NCI-H1417 treated with DMSO at 0.1 percent for 48 hours (cell line): ENCODE data around the gene PRKN.

Experiments used
- DNase-seq: peaks from one replicate; lab custom pipeline; 2025; lab: John Stamatoyannopoulos, UW

Gene PRKN

DNA sequence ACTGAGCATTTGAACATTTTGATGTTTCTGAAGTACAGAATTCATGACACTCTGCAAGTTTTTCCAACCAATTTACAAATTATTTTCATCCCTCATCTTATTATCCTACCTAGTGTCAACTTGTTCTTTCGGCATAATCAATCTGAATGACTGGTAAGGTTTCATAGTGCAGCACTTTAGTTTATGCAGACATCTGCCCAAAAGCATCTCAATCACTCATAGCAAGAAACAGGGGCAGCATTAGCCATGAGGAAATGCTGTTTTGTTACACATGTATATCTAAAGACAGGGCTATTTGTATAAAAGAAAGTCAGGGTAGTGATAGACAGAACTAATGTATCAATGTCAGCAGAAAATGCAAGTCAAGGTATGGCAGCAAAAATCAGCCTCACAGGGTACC is 1075.6 kb downstream of the PRKN start:
- DNase-seq: no peak

GRCh38 chr6:161649841-161650240 is 1077.7 kb downstream of the PRKN start:
- no peak for DNase-seq

GRCh38 chr6:161649068-161649467 is 1078.5 kb downstream of the PRKN start:
- no peak for DNase-seq

GRCh38 chr6:161647234-161647633 is 1080.3 kb downstream of the PRKN start:
- DNase-seq: no peak

DNA sequence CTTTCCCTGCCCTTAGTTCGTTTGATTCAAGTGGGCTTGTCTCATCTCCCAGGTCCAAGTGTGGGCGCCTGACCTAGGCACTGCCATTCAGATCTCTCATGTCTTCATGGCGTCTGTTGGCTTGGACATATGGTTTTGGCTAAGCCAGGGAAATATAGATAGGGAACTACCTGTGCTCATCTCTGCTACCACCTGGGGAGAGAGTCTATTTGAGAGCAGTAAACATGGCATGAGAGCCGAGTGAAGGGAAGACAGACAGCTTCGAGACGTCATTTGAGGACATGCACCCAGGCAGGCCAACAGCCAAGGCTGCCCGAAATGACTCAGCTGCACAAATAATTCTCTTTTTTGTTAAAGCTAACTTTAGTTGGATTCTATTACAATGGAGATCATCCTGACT is 1083.0 kb downstream of the PRKN start:
- DNase-seq: no peak

GRCh38 chr6:161641175-161641574 is 1086.4 kb downstream of the PRKN start:
- no peak for DNase-seq

GRCh38 chr6:161639772-161640171 is 1087.8 kb downstream of the PRKN start:
- DNase-seq: no peak

DNA sequence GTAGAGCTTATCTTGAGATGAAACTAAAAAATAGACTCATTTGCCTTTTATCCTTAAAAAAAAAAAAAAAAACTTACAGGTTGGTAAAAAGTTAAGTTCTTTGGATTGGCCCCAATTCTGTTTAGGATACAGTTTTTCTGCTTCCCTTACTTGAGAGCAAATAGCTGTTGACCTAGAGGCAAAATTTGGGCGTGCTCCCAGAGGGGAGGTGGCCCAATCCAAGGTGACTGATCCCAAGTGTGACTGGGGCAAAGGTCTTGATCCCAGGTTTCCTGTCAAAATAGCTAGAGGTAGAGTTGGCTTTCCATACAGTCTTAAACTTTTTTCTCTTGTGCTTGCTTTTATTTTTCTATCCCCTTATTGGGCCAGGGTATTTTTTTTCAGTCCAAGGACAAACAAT is 1089.9 kb downstream of the PRKN start:
- DNase-seq: no peak

DNA sequence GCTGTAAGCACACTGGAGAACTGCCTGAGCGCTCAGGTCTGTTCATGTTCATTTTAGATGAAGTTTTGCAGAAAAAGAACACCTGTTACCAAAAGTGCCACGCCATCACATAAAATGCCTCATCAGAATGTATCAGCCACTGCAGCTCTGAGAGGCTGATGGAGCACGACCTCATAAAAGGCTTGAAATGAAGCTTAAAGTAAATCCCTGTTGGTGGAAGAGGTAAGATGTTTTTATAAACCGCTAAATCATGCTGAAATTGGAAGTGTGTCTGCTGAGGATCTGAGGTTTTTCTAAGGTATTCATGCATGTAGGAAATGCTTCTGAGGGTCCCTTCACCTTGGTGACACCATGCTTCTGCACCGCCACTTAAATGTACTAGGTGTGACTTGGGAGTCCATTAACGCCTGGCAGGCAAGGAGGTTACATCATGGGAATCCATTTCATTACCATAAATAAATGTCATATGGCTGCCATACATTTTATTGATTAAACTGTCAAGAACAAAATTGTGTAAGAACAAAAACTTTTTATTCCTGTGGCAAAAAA is 1090.6 kb downstream of the PRKN start:
- no peak for DNase-seq

DNA sequence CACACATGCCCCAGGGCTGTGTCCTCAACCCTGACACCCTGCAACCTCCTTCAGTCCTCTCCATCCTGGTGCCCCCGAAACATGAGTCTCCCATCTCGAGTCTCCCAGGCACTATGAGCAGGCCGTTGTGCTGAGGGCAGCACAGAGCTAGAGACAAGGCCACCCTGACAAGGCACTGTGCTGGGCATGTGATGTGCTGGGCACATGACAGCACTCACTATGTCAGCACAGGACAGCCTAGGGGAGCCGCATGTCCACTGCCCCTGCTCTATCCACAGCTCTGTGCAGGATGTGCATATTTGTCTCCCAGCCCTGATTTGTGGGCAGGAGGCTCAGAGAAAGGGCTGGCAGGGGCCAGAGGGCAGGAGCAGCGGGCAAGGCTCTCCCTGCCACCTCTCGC is 1091.6 kb downstream of the PRKN start:
- DNase-seq: no peak

DNA sequence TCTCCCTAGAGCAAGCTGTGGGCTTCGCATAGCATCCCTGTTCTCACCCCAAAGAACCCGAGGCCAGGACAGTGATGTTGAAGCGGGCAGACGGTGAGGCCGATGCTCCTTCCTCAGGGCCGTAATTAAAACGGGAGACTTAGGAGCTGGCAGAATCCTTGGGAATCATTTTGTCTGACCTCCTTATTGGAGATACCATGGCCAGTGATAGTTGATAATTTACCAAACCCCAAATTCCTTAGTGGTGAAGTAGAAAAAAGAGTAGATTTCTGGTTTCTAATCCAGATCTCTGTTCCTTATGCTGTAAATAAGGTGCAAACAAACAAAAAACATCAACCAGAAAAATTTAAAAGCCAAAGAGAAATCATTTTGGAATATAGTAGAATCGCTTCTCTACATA is 1092.7 kb downstream of the PRKN start:
- no peak for DNase-seq

DNA sequence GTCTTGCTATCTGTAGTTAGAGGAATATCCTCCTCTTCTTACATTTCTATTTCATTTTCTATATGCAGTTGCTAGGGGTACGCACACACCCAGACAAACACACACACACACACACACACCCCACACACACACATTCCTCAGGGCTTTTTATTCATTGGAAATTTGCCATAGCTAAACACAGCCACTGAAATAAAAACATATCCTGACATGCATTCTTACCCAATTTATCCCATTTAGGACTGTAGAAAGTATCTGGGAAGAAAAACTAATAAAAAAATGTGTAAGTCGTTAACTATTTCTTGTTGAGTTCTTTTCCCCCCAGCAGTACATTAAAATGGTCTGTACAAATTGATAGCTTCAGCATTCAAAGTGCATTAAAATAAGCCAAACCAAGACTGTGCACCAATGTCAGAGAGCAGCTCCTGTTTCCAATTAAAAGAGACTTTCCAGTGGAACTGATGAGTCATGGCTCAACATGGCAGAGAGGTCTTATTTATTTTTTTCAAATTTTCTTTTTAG is 1095.8 kb downstream of the PRKN start:
- no peak for DNase-seq

GRCh38 chr6:161630674-161631073 is 1096.9 kb downstream of the PRKN start:
- DNase-seq: no peak

- DNase-seq: no peak
These were observed 1101.4 kb downstream of the PRKN start for GRCh38 chr6:161626132-161626676.

- no peak for DNase-seq
These were observed 1103.5 kb downstream of the PRKN start for GRCh38 chr6:161624111-161624510.

GRCh38 chr6:161622779-161623178 is 1104.8 kb downstream of the PRKN start:
- no peak for DNase-seq

DNA sequence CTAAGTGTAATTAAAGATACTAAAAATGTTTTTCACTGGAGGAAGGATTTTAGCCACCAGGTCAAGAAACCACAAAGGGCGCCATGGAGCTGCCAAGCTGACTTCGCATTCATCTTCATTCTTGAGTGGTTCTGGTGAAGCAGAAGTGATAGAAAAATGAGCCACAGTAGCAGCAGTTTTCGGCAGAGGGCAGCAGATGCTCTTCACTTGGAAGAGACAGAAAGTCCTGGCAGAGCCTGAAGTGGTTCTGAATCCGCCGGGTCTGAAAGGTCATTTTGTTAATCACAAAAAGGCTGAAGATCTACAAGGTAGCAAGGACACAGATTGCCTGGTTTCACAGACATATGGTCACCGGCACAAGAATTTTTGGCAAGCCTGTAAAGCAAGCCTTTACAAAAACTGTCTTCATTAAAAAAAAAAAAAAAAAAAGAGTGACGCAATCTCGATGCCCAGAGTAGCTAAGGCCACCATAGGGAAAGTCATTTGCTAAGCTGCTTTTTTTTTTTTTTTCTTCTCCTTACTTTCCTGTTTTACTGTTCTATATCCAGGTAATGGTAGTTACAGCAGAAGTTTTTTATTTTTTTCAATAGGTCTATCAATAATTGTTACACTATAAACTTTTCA is 1108.6 kb downstream of the PRKN start:
- DNase-seq: no peak

DNA sequence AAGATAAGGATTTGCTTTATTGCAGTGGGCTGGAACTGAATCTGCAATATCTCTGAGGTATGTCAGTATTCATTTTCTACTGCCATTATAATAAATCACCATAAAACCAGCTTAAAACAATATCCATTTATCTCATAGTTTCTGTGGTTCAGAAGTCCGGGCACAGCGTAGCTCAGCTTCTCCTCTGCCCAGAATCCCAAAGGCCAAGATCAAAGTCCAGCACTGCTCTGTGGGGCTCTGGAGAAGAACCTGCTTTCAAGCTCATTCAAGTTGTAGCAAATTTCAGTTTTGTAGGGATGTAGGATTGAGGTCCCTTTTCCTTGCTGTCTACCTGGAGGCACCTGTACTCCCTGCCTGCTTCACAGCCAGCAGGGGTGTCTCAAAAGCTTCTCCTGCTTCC is 1113.9 kb downstream of the PRKN start:
- no peak for DNase-seq

- DNase-seq: no peak
These were observed 1118.8 kb downstream of the PRKN start for GRCh38 chr6:161608771-161609170.

DNA sequence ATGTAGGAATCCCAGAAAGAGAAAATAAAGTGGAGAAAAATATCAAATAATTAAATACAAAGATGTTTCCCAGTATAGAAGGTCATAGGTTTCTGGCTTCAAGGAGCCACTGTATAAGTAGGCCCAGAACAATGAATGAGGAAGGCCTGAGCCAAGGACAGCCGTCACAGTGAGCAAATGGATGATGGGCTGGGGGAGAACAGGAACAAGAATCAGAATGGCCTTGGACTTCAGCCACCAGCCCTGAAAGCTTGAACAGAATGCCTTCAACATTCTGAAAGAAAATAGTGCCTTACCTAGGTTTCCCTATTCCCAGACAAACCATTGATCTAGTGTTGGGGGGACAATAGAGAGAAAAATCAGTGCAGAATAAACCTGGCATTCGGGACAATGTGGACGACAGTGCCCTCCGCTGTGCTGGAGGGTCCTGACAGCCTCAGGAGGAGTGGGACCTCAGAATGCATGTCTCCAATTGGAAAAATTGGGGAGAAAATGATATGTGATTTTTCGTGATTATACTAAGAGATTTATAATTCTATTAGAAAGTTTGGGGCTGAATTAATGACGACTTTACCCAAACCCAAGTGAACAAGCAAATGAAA is 1119.8 kb downstream of the PRKN start:
- DNase-seq: no peak

DNA sequence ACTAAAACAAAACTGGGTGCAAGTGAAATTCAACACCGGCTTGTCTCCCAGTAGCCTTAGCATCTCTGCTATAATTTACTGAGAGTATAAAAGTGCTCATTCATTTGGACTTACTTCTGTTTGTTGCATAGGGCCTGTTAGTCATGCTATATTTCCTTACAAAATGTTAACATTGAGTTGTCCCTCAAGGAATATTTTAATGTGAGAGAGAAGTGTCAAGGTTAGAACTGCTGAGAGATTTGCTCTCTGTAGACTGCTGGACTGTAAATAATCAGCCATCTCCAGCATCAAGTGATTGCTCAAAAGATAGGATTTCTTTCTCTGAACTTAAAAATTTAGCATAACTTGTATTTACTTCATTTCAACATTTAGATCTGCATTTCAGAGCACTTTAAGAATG is 1125.2 kb downstream of the PRKN start:
- no peak for DNase-seq

- no peak for DNase-seq
These were observed 1128.7 kb downstream of the PRKN start for GRCh38 chr6:161598896-161599295.

GRCh38 chr6:161596807-161597520 is 1130.6 kb downstream of the PRKN start:
- DNase-seq: no peak
